Loucy (cell line): ENCODE results near the gene TMEFF1.

ENCODE experiments used
- EZH2phosphoT487 ChIP-seq: fragments of 200-600 bp; IDR thresholded peaks from 2 replicates; pipeline ENCODE4 v1.6.1; 2018; ENCODE audit warnings: antibody characterized with exemption, mild to moderate bottlenecking, moderate library complexity, borderline replicate concordance
- TF ChIP-seq, protein P1 (sequence below): fragments of 200-600 bp; sonication (generic); conservative IDR thresholded peaks from 2 replicates; pipeline ENCODE4 v1.5.1; 2014; ENCODE audit warnings: mild to moderate bottlenecking, antibody characterized with exemption, low read length

DNA sequence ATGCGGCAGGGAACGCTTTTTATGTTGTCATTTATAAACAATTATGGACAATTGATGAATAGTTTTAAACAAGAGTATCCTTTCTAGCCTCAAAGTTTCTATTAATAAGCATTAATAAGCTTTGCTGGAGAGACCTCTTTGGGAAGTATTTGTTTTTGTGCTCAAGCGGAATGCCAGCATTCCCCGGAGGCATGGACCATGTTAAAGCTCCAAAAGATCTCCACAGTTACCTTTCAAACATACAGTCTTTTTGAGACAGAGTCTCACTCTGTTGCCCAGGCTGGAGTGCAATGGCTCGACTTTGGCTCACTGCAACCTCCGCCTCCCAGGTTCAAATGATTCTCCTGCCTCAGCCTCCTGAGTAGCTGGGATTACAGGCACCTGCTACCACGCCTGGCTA, 36.4 kb upstream of the TMEFF1 start:
- TF ChIP-seq, protein P1, sequence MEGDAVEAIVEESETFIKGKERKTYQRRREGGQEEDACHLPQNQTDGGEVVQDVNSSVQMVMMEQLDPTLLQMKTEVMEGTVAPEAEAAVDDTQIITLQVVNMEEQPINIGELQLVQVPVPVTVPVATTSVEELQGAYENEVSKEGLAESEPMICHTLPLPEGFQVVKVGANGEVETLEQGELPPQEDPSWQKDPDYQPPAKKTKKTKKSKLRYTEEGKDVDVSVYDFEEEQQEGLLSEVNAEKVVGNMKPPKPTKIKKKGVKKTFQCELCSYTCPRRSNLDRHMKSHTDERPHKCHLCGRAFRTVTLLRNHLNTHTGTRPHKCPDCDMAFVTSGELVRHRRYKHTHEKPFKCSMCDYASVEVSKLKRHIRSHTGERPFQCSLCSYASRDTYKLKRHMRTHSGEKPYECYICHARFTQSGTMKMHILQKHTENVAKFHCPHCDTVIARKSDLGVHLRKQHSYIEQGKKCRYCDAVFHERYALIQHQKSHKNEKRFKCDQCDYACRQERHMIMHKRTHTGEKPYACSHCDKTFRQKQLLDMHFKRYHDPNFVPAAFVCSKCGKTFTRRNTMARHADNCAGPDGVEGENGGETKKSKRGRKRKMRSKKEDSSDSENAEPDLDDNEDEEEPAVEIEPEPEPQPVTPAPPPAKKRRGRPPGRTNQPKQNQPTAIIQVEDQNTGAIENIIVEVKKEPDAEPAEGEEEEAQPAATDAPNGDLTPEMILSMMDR = no peak
- no peak for TF ChIP-seq EZH2phosphoT487
